ENCODE data around the gene RNASE8.
"Not testable (repeated sequence)": the region's sequence is repeated elsewhere in the genome, so short reads cannot be mapped to it uniquely, and the experiment has no call there.

The RNASE8 gene

GRCh38 chr14:21057803-21058675 lies at the start of gene RNASE8:
TSS of gene RNASE8 (plus strand) at chr14:21057822. CDS start at chr14:21057893, 71 bp downstream.
- DNase-seq: no peak

- not testable (repeated sequence) for DNase-seq
Measured at GRCh38 chr14:21009721-21010120, 47.9 kb upstream of the RNASE8 start.

GRCh38 chr14:21011136-21011535 lies 46.5 kb upstream of the RNASE8 start:
- DNase-seq: no peak

- DNase-seq: peak; percentile 79
Measured at GRCh38 chr14:21014761-21015190, 42.8 kb upstream of the RNASE8 start.

GRCh38 chr14:21015312-21015711 lies 42.3 kb upstream of the RNASE8 start:
- no peak for DNase-seq

- DNase-seq: no peak
Measured at GRCh38 chr14:21016413-21017190, 41.0 kb upstream of the RNASE8 start.

- DNase-seq: no peak
Measured at GRCh38 chr14:21017528-21018245, 39.9 kb upstream of the RNASE8 start.

- no peak for DNase-seq
Measured at GRCh38 chr14:21018286-21018685, 39.3 kb upstream of the RNASE8 start.

- no peak for DNase-seq
Measured at GRCh38 chr14:21018781-21019180, 38.8 kb upstream of the RNASE8 start.

GRCh38 chr14:21019366-21019765 lies 38.3 kb upstream of the RNASE8 start:
- DNase-seq: no peak

GRCh38 chr14:21020977-21021545 lies 36.6 kb upstream of the RNASE8 start:
- no peak for DNase-seq

- DNase-seq: no peak
Measured at GRCh38 chr14:21022686-21023085, 34.9 kb upstream of the RNASE8 start.

- DNase-seq: no peak
Measured at GRCh38 chr14:21023174-21023573, 34.4 kb upstream of the RNASE8 start.

GRCh38 chr14:21023817-21024584 lies 33.6 kb upstream of the RNASE8 start:
- peak; percentile 18 for DNase-seq

GRCh38 chr14:21024585-21025370 lies 32.8 kb upstream of the RNASE8 start, which contains the start of gene NDRG2:
TSS of gene NDRG2 (minus strand) at chr14:21025061. CDS start at chr14:21023315, 1,746 bp downstream.
- peak; percentile 70 for DNase-seq

GRCh38 chr14:21025371-21026273 lies 32.0 kb upstream of the RNASE8 start:
- DNase-seq: no peak

GRCh38 chr14:21026274-21026987 lies 31.2 kb upstream of the RNASE8 start:
- no peak for DNase-seq

- no peak for DNase-seq
Measured at GRCh38 chr14:21026988-21027315, 30.7 kb upstream of the RNASE8 start.

GRCh38 chr14:21029917-21030316 lies 27.7 kb upstream of the RNASE8 start, which contains the start of gene TPPP2:
TSS of gene TPPP2 (plus strand) at chr14:21030217. CDS start at chr14:21030582, 365 bp downstream.
- no peak for DNase-seq
